B cell (primary cell): ENCODE measurements around the gene PDCD4. TPM values are rescaled to one million over a fixed set of nuclear protein-coding genes. Genes with fewer than 3 reads are reported as not detected.

Experiments used
- ATAC-seq: fragments of 200-7000 bp; cut with Tn5 transposase; one replicate; pipeline ENCODE4 v1.10.0; 2021; ENCODE audit warnings: low read depth, mild to moderate bottlenecking, moderate number of reproducible peaks, moderate library complexity
- CTCF ChIA-PET: fragments of 350-600 bp; sonication (Branson Sonifier 250); formaldehyde crosslinking; loops from one replicate; lab custom pipeline; 2021; ENCODE audit warnings: antibody characterized with exemption, inconsistent platforms; lab: Charles Lee
- POLR2A ChIA-PET: fragments of 350-600 bp; sonication (Branson Sonifier 250); formaldehyde crosslinking; loops from one replicate; lab custom pipeline; 2021; ENCODE audit warnings: antibody characterized with exemption; lab: Charles Lee
- DNase-seq: peaks from one replicate; pipeline ENCODE4 v3.0.0; 2013
- H2AFZ ChIP-seq: 2 replicates; pipeline ENCODE4 v1.6.1; 2012; ENCODE audit warnings: mild to moderate bottlenecking, low read depth, low read length; ENCODE audit not compliant: insufficient read depth, poor library complexity, severe bottlenecking
- H3K27ac ChIP-seq, 2 donors: 1 replicate in 1 of 2; 2 replicates in 1 of 2; pipeline ENCODE4 v1.5.1; 2012 to 2013; ENCODE audit warnings: low read length in 2 of 2, mild to moderate bottlenecking in 2 of 2, moderate library complexity in 1 of 2
- H3K27me3 ChIP-seq, 4 experiments: fragments of 200-600 bp in 1 of 4; sonication (generic) in 1 of 4; replicated peaks in 1 of 4; 1 replicate in 2 of 4; 2 replicates in 2 of 4; pipeline versions ENCODE4 v1.6.1 to v1.7.0; 2013 to 2016; ENCODE audit warnings: low read length in 3 of 4, mild to moderate bottlenecking in 2 of 4, mixed read lengths in 1 of 4, moderate library complexity in 1 of 4; ENCODE audit not compliant: insufficient read depth in 4 of 4, control insufficient read depth in 3 of 4; ENCODE audit errors: control extremely low read depth in 1 of 4
- H3K36me3 ChIP-seq, 2 experiments: replicated peaks in 1 of 2; 1 replicate in 1 of 2; 2 replicates in 1 of 2; pipeline versions ENCODE4 v1.6.1 to v1.7.1; 2013; ENCODE audit warnings: low read length in 1 of 2; ENCODE audit not compliant: insufficient read depth in 2 of 2, control insufficient read depth in 1 of 2; ENCODE audit errors: control extremely low read depth in 1 of 2, extremely low read depth in 1 of 2
- H3K4me1 ChIP-seq, 2 donors: fragments of 200-600 bp in 1 of 2; sonication (generic) in 1 of 2; 1 replicate in 1 of 2; 2 replicates in 1 of 2; pipeline versions ENCODE4 v1.5.1 to v1.6.1; 2013 to 2017; ENCODE audit warnings: low read length in 2 of 2; ENCODE audit not compliant: control insufficient read depth in 2 of 2, insufficient read depth in 2 of 2
- H3K4me2 ChIP-seq: replicated peaks from 2 replicates; pipeline ENCODE3; 2012; ENCODE audit warnings: mild to moderate bottlenecking, low read depth, low read length; ENCODE audit not compliant: poor library complexity, severe bottlenecking
- H3K4me3 ChIP-seq, 5 experiments: fragments of 200-600 bp in 1 of 5; sonication (generic) in 1 of 5; 1 replicate in 3 of 5; 2 replicates in 2 of 5; pipeline versions ENCODE4 v1.5.1 to v1.7.0; 2011 to 2016; ENCODE audit warnings: low read length in 4 of 5, mild to moderate bottlenecking in 4 of 5, low read depth in 2 of 5, control low read depth in 1 of 5, moderate library complexity in 1 of 5; ENCODE audit not compliant: insufficient read depth in 1 of 5; ENCODE audit errors: control extremely low read depth in 1 of 5, extremely low read depth in 1 of 5
- H3K79me2 ChIP-seq: fragments of 200-600 bp; sonication (generic); one replicate; pipeline ENCODE4 v1.6.0; 2016; ENCODE audit warnings: low read length; ENCODE audit not compliant: control insufficient read depth, insufficient read depth
- H3K9ac ChIP-seq: fragments of 200-600 bp; sonication (generic); 2 replicates; pipeline ENCODE4 v1.6.1; 2017; ENCODE audit warnings: mild to moderate bottlenecking, low read length, moderate library complexity
- H3K9me3 ChIP-seq, 3 donors: one replicate each; pipeline versions ENCODE4 v1.6.1 to v1.7.1; 2013; ENCODE audit warnings: low read length in 2 of 3; ENCODE audit not compliant: control insufficient read depth in 2 of 3, insufficient read depth in 1 of 3; ENCODE audit errors: control extremely low read depth in 1 of 3
- H4K20me1 ChIP-seq: 2 replicates; pipeline ENCODE4 v1.6.0; 2012; ENCODE audit warnings: mild to moderate bottlenecking, low read length; ENCODE audit not compliant: insufficient read depth, control insufficient read depth, poor library complexity, severe bottlenecking
- H3K27ac Mint-ChIP-seq: one replicate; pipeline ENCODE4 v1.8.0; 2021; ENCODE audit warnings: mixed read lengths
- H3K27me3 Mint-ChIP-seq: one replicate; pipeline ENCODE4 v1.8.0; 2021; ENCODE audit warnings: mixed read lengths
- H3K4me1 Mint-ChIP-seq: one replicate; pipeline ENCODE4 v1.8.0; 2021; ENCODE audit warnings: mixed read lengths
- H3K4me3 Mint-ChIP-seq: one replicate; pipeline ENCODE4 v1.8.0; 2021; ENCODE audit warnings: mixed read lengths
- H3K9me3 Mint-ChIP-seq: one replicate; pipeline ENCODE4 v1.8.0; 2022; ENCODE audit warnings: mixed read lengths; ENCODE audit not compliant: insufficient read depth
- CTCF ChIP-seq: fragments of 200-600 bp; IDR thresholded peaks from one replicate; pipeline ENCODE4 v1.8.0; 2022; ENCODE audit warnings: antibody characterized with exemption, mild to moderate bottlenecking
- EZH2 ChIP-seq: IDR thresholded peaks from 2 replicates; pipeline ENCODE4 v1.6.1; 2012; ENCODE audit warnings: borderline replicate concordance, low read depth, mild to moderate bottlenecking, moderate library complexity, low read length; ENCODE audit not compliant: insufficient read depth, poor library complexity, severe bottlenecking
- WGBS: methylation state at CpG from one replicate; pipeline ENCODE4 v1.1.5; 2013; ENCODE audit warnings: missing lambda C conversion rate; ENCODE audit not compliant: insufficient coverage; 5-methylcytosine and 5-hydroxymethylcytosine counted together
- intact Hi-C: fragments of 100-400 bp; cut with micrococcal nuclease; formaldehyde crosslinking; loops from one replicate; pipeline ENCODE4 v1.10.0; 2022
- polyA plus RNA-seq: library from polyadenylated mRNA; depleted of rRNA; stranded (reverse); fragments of >200 nt; gene quantifications from 2 replicates; pipeline ENCODE4 v1.2.3, GENCODE V29; 2012
- total RNA-seq, 2 donors: library from RNA; stranded (reverse); fragments of 120-200 nt in 1 of 2; gene quantifications; 1 replicate in 1 of 2; 2 replicates in 1 of 2; pipeline versions ENCODE4 v1.2.3 to v1.2.4, GENCODE V29; 2013 to 2022

The PDCD4 gene
- total and polyA plus RNA-seq, 2 donors (not counting 1 experiment from before 2014, with no cell fraction given) = 33.9 to 169 TPM

GRCh38 chr10:110861930-110862649 lies 9.6 kb upstream of the PDCD4 start:
- Histone ChIP-seq H3K36me3 (no peaks in the 10 kb centered on the region), H3K4me2 (peak overlapping the region; percentile 15), H3K4me3 (no peak overlapping the region), H3K27me3 (no peaks in the 10 kb centered on the region), H3K27ac (peak overlapping the region; percentile 75 to 94), H4K20me1 (no peaks in the 10 kb centered on the region), H3K4me1 (peaks cover 97 to 100% of the 10 kb centered on the region in 2 donors), H3K9ac (no peak overlapping the region), H3K9me3 (no peaks in the 10 kb centered on the region), H3K79me2 (peaks cover 27% of the 10 kb centered on the region), H2AFZ (no peak overlapping the region)
- H3K4me3 Mint-ChIP-seq = no peak overlapping the region
- no peak for TF ChIP-seq EZH2
- no peak for TF ChIP-seq CTCF
- no peaks in the 10 kb centered on the region for H3K27me3 Mint-ChIP-seq
- ChIA-PET CTCF (interaction anchor here (1.3 to 1.7 kb wide), 2 partner anchors 19 to 59 kb away, joined by 7 to 8 read pairs; no protein-coding TSS in a partner anchor), POLR2A (interaction anchor here (0.8 to 1.0 kb wide), 2 partner anchors 9 kb away, joined by 3 to 4 read pairs; partner anchors contain the start of gene PDCD4)
- ATAC-seq (no peak), DNase-seq (no peak)
- intact Hi-C loops = loop anchor here (5.0 to 10.0 kb wide), 2 partner anchors 505 to 637 kb away; no protein-coding TSS in a partner anchor
- H3K27ac Mint-ChIP-seq = peak overlapping the region; percentile 76
- H3K9me3 Mint-ChIP-seq = no peaks in the 10 kb centered on the region
- H3K4me1 Mint-ChIP-seq = peaks cover 96% of the 10 kb centered on the region
- 86% methylated on average over 5 of the region's 6 CpGs for WGBS

- Histone ChIP-seq H3K79me2 (peaks cover 22% of the 10 kb centered on the region), H3K4me2 (no peak overlapping the region), H3K4me3 (no peak overlapping the region), H3K27me3 (no peaks in the 10 kb centered on the region), H3K9me3 (no peaks in the 10 kb centered on the region), H2AFZ (no peak overlapping the region), H3K36me3 (no peaks in the 10 kb centered on the region), H3K27ac (peak overlapping the region; percentile 94 to 96), H3K9ac (no peak overlapping the region), H3K4me1 (peaks cover 97 to 100% of the 10 kb centered on the region in 2 donors), H4K20me1 (no peaks in the 10 kb centered on the region)
- 100% methylated on average over 2 of the region's 6 CpGs for WGBS
- DNase-seq (no peak), ATAC-seq (no peak)
- Mint-ChIP-seq H3K4me1 (peaks cover 95% of the 10 kb centered on the region), H3K27me3 (no peaks in the 10 kb centered on the region), H3K9me3 (no peaks in the 10 kb centered on the region), H3K4me3 (no peak overlapping the region), H3K27ac (peak overlapping the region; percentile 97)
- intact Hi-C loops = loop anchor here (5.0 to 10.0 kb wide), 2 partner anchors 506 to 638 kb away; no protein-coding TSS in a partner anchor
- TF ChIP-seq EZH2 (no peak), CTCF (no peak)
- POLR2A ChIA-PET = interaction anchor here (0.8 to 1.0 kb wide), 2 partner anchors 9 to 10 kb away, joined by 3 to 4 read pairs; partner anchors contain the start of gene PDCD4
- CTCF ChIA-PET = interaction anchor here (1.3 kb wide), 1 partner anchor 60 kb away, joined by 8 read pairs; no protein-coding TSS in a partner anchor
Observed at GRCh38 chr10:110862961-110863360, 8.8 kb upstream of the PDCD4 start.
